ENCODE measurements around the gene AOPEP. TPM values are rescaled to one million over a fixed set of nuclear protein-coding genes. Genes with fewer than 3 reads are reported as not detected.
"Not testable (repeated sequence)": the region's sequence is repeated elsewhere in the genome, so short reads cannot be mapped to it uniquely, and the experiment has no call there.

The AOPEP gene
- total RNA-seq, 4 donors from 2014 or later = 305 to 458 (median 419) TPM

DNA sequence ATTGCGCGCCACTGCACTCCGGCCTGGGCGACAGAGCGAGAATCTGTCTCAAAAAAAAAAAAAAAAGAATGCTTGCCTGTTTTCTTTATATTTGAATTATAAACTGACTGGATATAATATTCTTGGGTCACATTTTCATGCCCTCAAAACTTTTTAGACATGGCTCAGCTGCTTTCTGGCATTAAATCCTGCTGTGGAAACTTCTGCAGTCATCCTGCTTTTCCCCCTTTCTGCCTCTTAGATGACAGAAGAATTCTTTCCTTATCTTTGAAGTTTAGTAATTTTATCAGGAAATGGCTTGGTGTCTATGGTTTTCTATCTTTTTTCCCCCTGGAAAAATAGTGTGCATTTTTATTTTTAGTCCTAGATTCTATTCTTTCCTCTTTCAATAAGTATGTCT, 234.5 kb downstream of the AOPEP start:
- H3K27me3 ChIP-seq = no peaks in the 10 kb centered on the region
- H3K9me3 ChIP-seq = no peaks in the 10 kb centered on the region
- H3K4me3 ChIP-seq = no peak overlapping the region
- no peak for TF ChIP-seq EP300 (IDR thresholded peaks at IDR 0.05)
- no peak for TF ChIP-seq POLR2AphosphoS5 (IDR thresholded peaks at IDR 0.05)
- no peak for TF ChIP-seq CTCF (IDR thresholded peaks at IDR 0.05)
- TF ChIP-seq POLR2A (IDR thresholded peaks at IDR 0.05; ENCODE audit: low read depth) = no peak
- H3K27ac ChIP-seq (replicated peaks in 1 of 4) = no peak overlapping the region
- 83% methylated on average over 5 of the region's 5 CpGs for WGBS
- DNase-seq (ENCODE audit: extremely low spot score) = no peak
- H3K36me3 ChIP-seq = peaks cover 0 to 5% (median 5%) of the 10 kb centered on the region in 4 donors
- peaks cover 0 to 8% (median 4%) of the 10 kb centered on the region in 4 donors for H3K4me1 ChIP-seq
- intact Hi-C loops (cut with DNase I) = no loop called here

DNA sequence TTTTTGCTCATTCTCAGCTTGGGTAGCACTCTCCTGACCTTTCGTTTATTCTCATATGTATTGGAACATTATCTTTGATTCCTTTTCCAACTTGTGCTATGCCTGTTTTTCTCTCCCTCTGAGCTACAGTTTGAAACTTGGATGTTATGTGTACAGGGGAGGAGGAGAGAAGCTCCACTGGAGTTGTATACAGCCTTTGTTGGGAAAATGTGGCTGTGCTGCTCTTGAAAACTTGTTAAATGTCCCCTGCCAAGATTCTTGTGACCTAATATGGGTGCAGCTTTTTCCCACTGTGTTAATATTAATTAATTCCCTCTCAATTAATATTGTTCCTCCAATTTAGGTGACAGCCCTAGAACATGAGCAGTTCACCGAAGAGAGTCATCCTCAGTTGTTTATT, 235.4 kb downstream of the AOPEP start:
- TF ChIP-seq CTCF (IDR thresholded peaks at IDR 0.05) = no peak
- no peak for TF ChIP-seq POLR2AphosphoS5 (IDR thresholded peaks at IDR 0.05)
- no peak for TF ChIP-seq POLR2A (IDR thresholded peaks at IDR 0.05; ENCODE audit: low read depth)
- no peak for TF ChIP-seq EP300 (IDR thresholded peaks at IDR 0.05)
- Histone ChIP-seq H3K4me3 (no peak overlapping the region), H3K36me3 (no peaks in the 10 kb centered on the region), H3K27ac (replicated peaks in 1 of 4) (no peak overlapping the region), H3K27me3 (no peaks in the 10 kb centered on the region), H3K4me1 (peaks cover 0 to 8% (median 4%) of the 10 kb centered on the region in 4 donors), H3K9me3 (no peaks in the 10 kb centered on the region)
- 89% methylated on average over 2 of the region's 2 CpGs for whole genome bisulfite sequencing
- intact Hi-C loops (cut with DNase I) = no loop called here
- DNase-seq (ENCODE audit: extremely low spot score) = no peak

DNA sequence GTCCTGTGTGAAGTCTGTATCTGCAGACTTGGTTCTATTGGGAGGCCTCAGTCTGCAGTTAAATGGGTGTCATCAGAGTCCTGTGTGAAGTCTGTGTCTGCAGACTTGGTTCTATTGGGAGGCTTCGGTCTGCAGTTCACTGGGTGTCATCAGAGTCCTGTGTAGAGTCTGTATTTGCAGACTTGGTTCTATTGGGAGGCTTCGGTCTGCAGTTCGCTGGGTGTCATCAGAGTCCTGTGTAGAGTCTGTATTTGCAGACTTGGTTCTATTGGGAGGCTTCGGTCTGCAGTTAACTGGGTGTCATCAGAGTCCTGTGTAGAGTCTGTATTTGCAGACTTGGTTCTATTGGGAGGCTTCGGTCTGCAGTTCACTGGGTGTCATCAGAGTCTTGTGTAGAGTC, 239.1 kb downstream of the AOPEP start:
- H3K4me3 ChIP-seq; intact Hi-C loops (cut with DNase I); H3K27me3 ChIP-seq; DNase-seq (ENCODE audit: extremely low spot score); H3K27ac ChIP-seq (replicated peaks in 1 of 4); H3K36me3 ChIP-seq; H3K4me1 ChIP-seq; H3K9me3 ChIP-seq: not testable (repeated sequence)
- 94% methylated on average over 5 of the region's 5 CpGs for WGBS

DNA sequence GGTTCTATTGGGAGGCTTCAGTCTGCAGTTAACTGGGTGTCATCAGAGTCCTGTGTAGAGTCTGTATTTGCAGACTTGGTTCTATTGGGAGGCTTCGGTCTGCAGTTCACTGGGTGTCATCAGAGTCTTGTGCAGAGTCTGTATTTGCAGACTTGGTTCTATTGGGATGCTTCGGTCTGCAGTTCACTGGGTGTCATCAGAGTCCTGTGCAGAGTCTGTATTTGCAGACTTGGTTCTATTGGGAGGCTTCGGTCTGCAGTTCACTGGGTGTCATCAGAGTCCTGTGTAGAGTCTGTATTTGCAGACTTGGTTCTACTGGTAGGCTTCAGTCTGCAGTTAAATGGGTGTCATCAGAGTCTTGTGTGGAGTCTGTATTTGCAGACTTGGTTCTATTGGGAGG, 239.5 kb downstream of the AOPEP start:
- intact Hi-C loops (cut with DNase I); DNase-seq (ENCODE audit: extremely low spot score); H3K9me3 ChIP-seq; H3K4me1 ChIP-seq; H3K4me3 ChIP-seq; H3K27ac ChIP-seq (replicated peaks in 1 of 4); H3K36me3 ChIP-seq; H3K27me3 ChIP-seq: not testable (repeated sequence)
- WGBS = 90% methylated on average over 3 of the region's 3 CpGs

GRCh38 chr9:94967482-94967881, 241.0 kb downstream of the AOPEP start:
- DNase-seq (ENCODE audit: extremely low spot score) = no peak
- Histone ChIP-seq H3K4me1 (peaks cover 0 to under 1% (median 0%) of the 10 kb centered on the region in 4 donors), H3K27ac (replicated peaks in 1 of 4) (no peak overlapping the region), H3K27me3 (no peaks in the 10 kb centered on the region), H3K9me3 (no peaks in the 10 kb centered on the region), H3K4me3 (no peak overlapping the region), H3K36me3 (no peaks in the 10 kb centered on the region)
- intact Hi-C loops (cut with DNase I) = no loop called here
- no peak for TF ChIP-seq EP300 (IDR thresholded peaks at IDR 0.05)
- no peak for TF ChIP-seq CTCF (IDR thresholded peaks at IDR 0.05)
- TF ChIP-seq POLR2A (IDR thresholded peaks at IDR 0.05; ENCODE audit: low read depth) = no peak
- no peak for TF ChIP-seq POLR2AphosphoS5 (IDR thresholded peaks at IDR 0.05)
- WGBS = 97% methylated on average over 1 of the region's 1 CpG

- H3K9me3 ChIP-seq = no peaks in the 10 kb centered on the region
- no peak for DNase-seq (ENCODE audit: extremely low spot score)
- H3K36me3 ChIP-seq = no peaks in the 10 kb centered on the region
- peaks cover 14 to 31% (median 18%) of the 10 kb centered on the region in 4 donors for H3K4me1 ChIP-seq
- no peak overlapping the region for H3K27ac ChIP-seq (replicated peaks in 1 of 4)
- no peaks in the 10 kb centered on the region for H3K27me3 ChIP-seq
- H3K4me3 ChIP-seq = no peak overlapping the region
- no peak for TF ChIP-seq CTCF (IDR thresholded peaks at IDR 0.05)
- no peak for TF ChIP-seq POLR2A (IDR thresholded peaks at IDR 0.05; ENCODE audit: low read depth)
- no peak for TF ChIP-seq POLR2AphosphoS5 (IDR thresholded peaks at IDR 0.05)
- no peak for TF ChIP-seq EP300 (IDR thresholded peaks at IDR 0.05)
- intact Hi-C loops (cut with DNase I) = no loop called here
- 94% methylated on average over 13 of the region's 13 CpGs for WGBS
Observed at GRCh38 chr9:94971378-94972131, 245.1 kb downstream of the AOPEP start.

All from esophagus muscularis mucosa (tissue), 4 donors.